ENCODE data around the gene KRT86. TPM values are rescaled to one million over a fixed set of nuclear protein-coding genes. Genes with fewer than 3 reads are reported as not detected.
"Not testable (repeated sequence)": the region's sequence is repeated elsewhere in the genome, so short reads cannot be mapped to it uniquely, and the experiment has no call there.

The KRT86 gene
- total RNA-seq, 2 donors from 2014 or later = not detected

- Histone ChIP-seq H3K9me3 (ENCODE audit: control insufficient read depth, low read length) (no peaks in the 10 kb centered on the region), H3K9ac (ENCODE audit: extremely low read depth, low read length, poor library complexity, severe bottlenecking) (no peak overlapping the region), H3K4me1 (ENCODE audit: control insufficient read depth, insufficient read depth, low read length) (no peaks in the 10 kb centered on the region), H3K4me3 (ENCODE audit: low read length) (no peak overlapping the region), H3K36me3 (ENCODE audit: control insufficient read depth, insufficient read depth, low read length) (no peaks in the 10 kb centered on the region), H3K27ac (ENCODE audit: low read depth, low read length) (no peak overlapping the region), H3K27me3 (ENCODE audit: control insufficient read depth, insufficient read depth, low read length, poor library complexity, severe bottlenecking) (peaks cover 10% of the 10 kb centered on the region)
- no peak overlapping the region for H3K27ac Mint-ChIP-seq
- H3K4me3 Mint-ChIP-seq = no peak overlapping the region
- H3K27me3 Mint-ChIP-seq (ENCODE audit: insufficient read depth) = peaks cover 27% of the 10 kb centered on the region
- DNase-seq = no peak
- H3K36me3 Mint-ChIP-seq (ENCODE audit: low read depth) = no peaks in the 10 kb centered on the region
- TF ChIP-seq, protein P1, sequence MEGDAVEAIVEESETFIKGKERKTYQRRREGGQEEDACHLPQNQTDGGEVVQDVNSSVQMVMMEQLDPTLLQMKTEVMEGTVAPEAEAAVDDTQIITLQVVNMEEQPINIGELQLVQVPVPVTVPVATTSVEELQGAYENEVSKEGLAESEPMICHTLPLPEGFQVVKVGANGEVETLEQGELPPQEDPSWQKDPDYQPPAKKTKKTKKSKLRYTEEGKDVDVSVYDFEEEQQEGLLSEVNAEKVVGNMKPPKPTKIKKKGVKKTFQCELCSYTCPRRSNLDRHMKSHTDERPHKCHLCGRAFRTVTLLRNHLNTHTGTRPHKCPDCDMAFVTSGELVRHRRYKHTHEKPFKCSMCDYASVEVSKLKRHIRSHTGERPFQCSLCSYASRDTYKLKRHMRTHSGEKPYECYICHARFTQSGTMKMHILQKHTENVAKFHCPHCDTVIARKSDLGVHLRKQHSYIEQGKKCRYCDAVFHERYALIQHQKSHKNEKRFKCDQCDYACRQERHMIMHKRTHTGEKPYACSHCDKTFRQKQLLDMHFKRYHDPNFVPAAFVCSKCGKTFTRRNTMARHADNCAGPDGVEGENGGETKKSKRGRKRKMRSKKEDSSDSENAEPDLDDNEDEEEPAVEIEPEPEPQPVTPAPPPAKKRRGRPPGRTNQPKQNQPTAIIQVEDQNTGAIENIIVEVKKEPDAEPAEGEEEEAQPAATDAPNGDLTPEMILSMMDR (conservative IDR thresholded peaks at IDR 0.05) = no peak
- no peaks in the 10 kb centered on the region for H3K4me1 Mint-ChIP-seq
- H3K9me3 Mint-ChIP-seq = no peaks in the 10 kb centered on the region
- WGBS, 2 experiments (ENCODE audit: insufficient coverage in 1 of 2, insufficient read length in 1 of 2) = 94 to 100% methylated on average over 1 to 2 of the region's 2 CpGs
Observed at GRCh38 chr12:52239767-52240166, 34.7 kb upstream of the KRT86 start.

DNA sequence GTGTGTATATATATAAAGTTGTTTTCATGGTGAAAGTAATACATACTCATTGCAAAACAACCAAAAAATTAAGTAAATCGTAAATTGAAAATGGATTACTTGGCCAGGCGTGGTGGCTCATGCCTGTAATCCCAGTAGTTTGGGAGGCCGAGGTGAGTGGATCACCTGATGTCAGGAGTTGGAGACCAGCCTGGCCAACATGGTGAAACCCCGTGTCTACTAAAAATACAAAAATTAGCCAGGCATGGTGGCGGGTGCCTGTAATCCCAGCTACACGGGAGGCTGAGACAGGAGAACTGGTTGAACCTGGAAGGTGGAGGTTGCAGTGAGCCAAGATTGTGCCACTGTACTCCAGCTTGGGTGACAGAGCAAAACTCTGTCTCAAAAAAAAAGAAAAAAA lies 34.2 kb upstream of the KRT86 start:
- H3K4me3 ChIP-seq (ENCODE audit: low read length); DNase-seq; H3K4me3 Mint-ChIP-seq; H3K9me3 Mint-ChIP-seq; H3K36me3 ChIP-seq (ENCODE audit: control insufficient read depth, insufficient read depth, low read length); H3K27me3 ChIP-seq (ENCODE audit: control insufficient read depth, insufficient read depth, low read length, poor library complexity, severe bottlenecking); H3K9ac ChIP-seq (ENCODE audit: extremely low read depth, low read length, poor library complexity, severe bottlenecking); H3K27ac ChIP-seq (ENCODE audit: low read depth, low read length); H3K4me1 ChIP-seq (ENCODE audit: control insufficient read depth, insufficient read depth, low read length); H3K36me3 Mint-ChIP-seq (ENCODE audit: low read depth); H3K9me3 ChIP-seq (ENCODE audit: control insufficient read depth, low read length); H3K4me1 Mint-ChIP-seq; H3K27ac Mint-ChIP-seq: not testable (repeated sequence)
- peaks cover 24% of the 10 kb centered on the region for H3K27me3 Mint-ChIP-seq (ENCODE audit: insufficient read depth)
- 89 to 96% methylated on average over 6 of the region's 6 CpGs for WGBS, 2 experiments (ENCODE audit: insufficient coverage in 1 of 2, insufficient read length in 1 of 2)

DNA sequence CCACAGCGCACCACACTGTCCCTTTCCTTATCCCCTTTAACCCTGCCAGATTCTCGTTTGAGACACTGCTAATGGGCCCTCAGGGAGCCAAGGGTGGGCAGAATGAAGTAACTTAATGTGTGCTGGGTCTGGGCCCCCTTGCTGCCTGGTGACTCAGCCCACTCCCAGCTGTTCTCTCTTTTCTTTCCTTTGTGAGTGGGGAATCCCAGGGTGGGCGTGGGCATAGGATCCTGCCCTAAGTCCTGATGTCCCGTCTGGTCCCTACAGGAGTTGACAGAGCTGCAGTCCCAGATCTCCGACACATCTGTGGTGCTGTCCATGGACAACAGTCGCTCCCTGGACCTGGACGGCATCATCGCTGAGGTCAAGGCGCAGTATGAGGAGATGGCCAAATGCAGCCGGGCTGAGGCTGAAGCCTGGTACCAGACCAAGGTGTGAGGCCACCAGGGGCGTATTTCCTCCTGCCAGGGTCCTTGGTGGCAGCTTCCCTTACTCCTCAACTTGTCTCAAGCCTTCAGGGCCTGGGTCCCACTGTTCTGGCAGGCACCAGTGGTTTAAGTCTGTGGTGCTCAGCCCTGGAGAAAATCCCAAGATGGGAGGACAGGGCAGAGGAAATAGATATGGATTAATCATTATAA lies 33.1 kb upstream of the KRT86 start:
- TF ChIP-seq, protein P1 (conservative IDR thresholded peaks at IDR 0.05) = peak; percentile 46
- no peak for DNase-seq
- Mint-ChIP-seq H3K4me1 (no peaks in the 10 kb centered on the region), H3K9me3 (no peaks in the 10 kb centered on the region), H3K27ac (no peak overlapping the region), H3K27me3 (ENCODE audit: insufficient read depth) (peaks cover 16% of the 10 kb centered on the region), H3K36me3 (ENCODE audit: low read depth) (no peaks in the 10 kb centered on the region), H3K4me3 (no peak overlapping the region)
- no peaks in the 10 kb centered on the region for H3K4me1 ChIP-seq (ENCODE audit: control insufficient read depth, insufficient read depth, low read length)
- H3K9me3 ChIP-seq (ENCODE audit: control insufficient read depth, low read length) = no peaks in the 10 kb centered on the region
- H3K27me3 ChIP-seq (ENCODE audit: control insufficient read depth, insufficient read depth, low read length, poor library complexity, severe bottlenecking) = no peaks in the 10 kb centered on the region
- H3K4me3 ChIP-seq (ENCODE audit: low read length) = no peak overlapping the region
- H3K36me3 ChIP-seq (ENCODE audit: control insufficient read depth, insufficient read depth, low read length) = no peaks in the 10 kb centered on the region
- H3K9ac ChIP-seq (ENCODE audit: extremely low read depth, low read length, poor library complexity, severe bottlenecking) = no peak overlapping the region
- 87 to 95% methylated on average over 7 to 11 of the region's 11 CpGs for WGBS, 2 experiments (ENCODE audit: insufficient coverage in 1 of 2, insufficient read length in 1 of 2)
- no peak overlapping the region for H3K27ac ChIP-seq (ENCODE audit: low read depth, low read length)

Measured in endodermal cell (in vitro differentiated cells).